K562 (cell line): ENCODE measurements around the gene ZC3HAV1L. TPM values are rescaled to one million over a fixed set of nuclear protein-coding genes. Genes with fewer than 3 reads are reported as not detected.

Experiments used
- ARID1B ChIP-seq: fragments of 450-650 bp; IDR thresholded peaks from 2 replicates; pipeline ENCODE4 v1.6.1; 2016; ENCODE audit warnings: antibody characterized with exemption, mild to moderate bottlenecking, inconsistent platforms
- CEBPG ChIP-seq, 3 experiments: fragments of 200-800 bp in 1 of 3; sonication (Bioruptor generic) in 1 of 3; sonication (generic) in 1 of 3; formaldehyde crosslinking in 1 of 3; IDR thresholded peaks in 2 of 3; conservative IDR thresholded peaks in 1 of 3; 2 replicates each; pipeline versions ENCODE4 v1.6.1 to v1.8.0; 2016 to 2022; ENCODE audit warnings: missing compliant biosample characterization in 2 of 3, missing genetic modification characterization in 2 of 3, mild to moderate bottlenecking in 1 of 3, missing genetic modification reagents in 1 of 3
- ETS1 ChIP-seq: conservative IDR thresholded peaks from 2 replicates; pipeline ENCODE4 v1.6.1; 2011; ENCODE audit warnings: low read depth, mild to moderate bottlenecking, low read length; ENCODE audit not compliant: control insufficient read depth
- GATA2 ChIP-seq: sonication (generic); formaldehyde crosslinking; IDR thresholded peaks from 2 replicates; pipeline ENCODE4 v1.4.0; 2020; ENCODE audit warnings: mild to moderate bottlenecking, missing genetic modification reagents
- NR2C2 ChIP-seq, 2 experiments: fragments of 200-800 bp in 1 of 2; sonication (Bioruptor generic) in 1 of 2; sonication (generic) in 1 of 2; formaldehyde crosslinking in 1 of 2; IDR thresholded peaks; 2 replicates each; pipeline versions ENCODE4 v1.6.1 to v1.8.0; 2016 to 2022; ENCODE audit warnings: mild to moderate bottlenecking in 1 of 2, missing compliant biosample characterization in 1 of 2, missing genetic modification characterization in 1 of 2, missing genetic modification reagents in 1 of 2
- NR3C1 ChIP-seq: sonication (generic); formaldehyde crosslinking; IDR thresholded peaks from 2 replicates; pipeline ENCODE4 v1.8.1; 2022; ENCODE audit warnings: missing genetic modification reagents
- RBM22 ChIP-seq: fragments of 200-400 bp; formaldehyde crosslinking; IDR thresholded peaks from 2 replicates; pipeline ENCODE4 v1.6.1; 2018; ENCODE audit warnings: low read length, low read depth; ENCODE audit not compliant: poor library complexity, severe bottlenecking
- SMAD4 ChIP-seq: fragments of 250-450 bp; sonication (Bioruptor Pico); conservative IDR thresholded peaks from 2 replicates; pipeline ENCODE4 v1.8.0; 2021; ENCODE audit warnings: inconsistent platforms, mild to moderate bottlenecking, moderate library complexity
- THRB ChIP-seq: fragments of 450-650 bp; formaldehyde crosslinking; conservative IDR thresholded peaks from 2 replicates; pipeline ENCODE4 v1.4.0; 2022; ENCODE audit warnings: mild to moderate bottlenecking, missing genetic modification characterization
- ZKSCAN1 ChIP-seq: fragments of 150-350 bp; IDR thresholded peaks from 2 replicates; pipeline ENCODE4 v1.6.1; 2016; ENCODE audit warnings: low read depth, low read length
- ZNF143 ChIP-seq: sonication (generic); formaldehyde crosslinking; IDR thresholded peaks from 2 replicates; pipeline ENCODE4 v1.9.0; 2022; ENCODE audit warnings: mild to moderate bottlenecking, missing genetic modification reagents
- ZNF197 ChIP-seq: fragments of 200-800 bp; sonication (Bioruptor generic); IDR thresholded peaks from 2 replicates; pipeline ENCODE4 v1.6.1; 2016; ENCODE audit warnings: low read depth, missing genetic modification characterization, missing compliant biosample characterization
- ZNF512 ChIP-seq: IDR thresholded peaks from 2 replicates; pipeline ENCODE4 v1.6.1; 2016; ENCODE audit warnings: missing genetic modification characterization, missing compliant biosample characterization
- ZNF707 ChIP-seq: fragments of 250-450 bp; sonication (Bioruptor Pico); conservative IDR thresholded peaks from 2 replicates; pipeline ENCODE4 v1.8.0; 2022; ENCODE audit warnings: inconsistent platforms, mild to moderate bottlenecking, moderate library complexity
- polyA plus RNA-seq, 8 experiments: library from polyadenylated mRNA; depleted of rRNA in 4 of 8; stranded (reverse) in 5 of 8; unstranded in 3 of 8; fragments of >200 nt; fragmentation: Nextera tagmentation in 2 of 8; fragmentation: Illumina TruSeq in 1 of 8; extraction: Ambion mirVana in 2 of 8; extraction: Trizol in 1 of 8; gene quantifications; 2 replicates each; pipeline versions ENCODE4 v1.2.1 to v1.2.3, GENCODE V29; 2011 to 2014; ENCODE audit warnings: inconsistent platforms in 1 of 8, missing spikeins in 1 of 8
- total RNA-seq, 7 experiments: library from RNA; depleted of rRNA in 6 of 7; stranded (reverse); fragments of >200 nt in 6 of 7; fragmentation: Illumina TruSeq in 2 of 7; extraction: Trizol in 2 of 7; gene quantifications; 2 replicates each; pipeline versions ENCODE4 v1.2.1 to v1.2.3, GENCODE V29; 2011 to 2021; ENCODE audit warnings: low replicate concordance in 1 of 7

ZC3HAV1L gene
- total and polyA plus RNA-seq, 9 of the 15 experiments (the other 6 are each of a cell fraction or from before 2014, with no cell fraction given): not detected

GRCh38 chr7:138982204-138982623 lies 53.6 kb downstream of the ZC3HAV1L start (continued):
- TF ChIP-seq ETS1 (0 out of 2 replicates have a peak, but pooled peaks have one; percentile 50), ZKSCAN1 (peak; percentile 70; the same call in 1 of the 2 replicates), CEBPG (CRISPR knock-in tag; IDR thresholded peaks at IDR 0.05) (0 out of 2 replicates have a peak, but pooled peaks have one; percentile 32), CEBPG (tag; conservative IDR thresholded peaks at IDR 0.05 in 1 of 2, IDR thresholded peaks at IDR 0.05 in 1 of 2) (no peak), ARID1B (no peak), RBM22 (no peak), GATA2 (no peak), NR3C1 (CRISPR knock-in tag) (0 out of 2 replicates have a peak, but pooled peaks have one; percentile 43), SMAD4 (CRISPR knock-in tag) (no peak), ZNF197 (CRISPR knock-in tag) (no peak), ZNF707 (CRISPR knock-in tag) (no peak), ZNF143 (CRISPR knock-in tag) (0 out of 2 replicates have a peak, but pooled peaks have one; percentile 24), THRB (no peak), NR2C2 (CRISPR knock-in tag; IDR thresholded peaks at IDR 0.05) (no peak), NR2C2 (tag; IDR thresholded peaks at IDR 0.05) (no peak), ZNF512 (tag) (no peak)
